Eye (tissue), 1 donor: ENCODE data around the gene DAW1.
"Not testable (repeated sequence)": the region's sequence is repeated elsewhere in the genome, so short reads cannot be mapped to it uniquely, and the experiment has no call there.

Experiments
- DNase-seq: peaks from one replicate; pipeline ENCODE4 v3.0.0-alpha.2; 2015

DAW1 gene, protein sequence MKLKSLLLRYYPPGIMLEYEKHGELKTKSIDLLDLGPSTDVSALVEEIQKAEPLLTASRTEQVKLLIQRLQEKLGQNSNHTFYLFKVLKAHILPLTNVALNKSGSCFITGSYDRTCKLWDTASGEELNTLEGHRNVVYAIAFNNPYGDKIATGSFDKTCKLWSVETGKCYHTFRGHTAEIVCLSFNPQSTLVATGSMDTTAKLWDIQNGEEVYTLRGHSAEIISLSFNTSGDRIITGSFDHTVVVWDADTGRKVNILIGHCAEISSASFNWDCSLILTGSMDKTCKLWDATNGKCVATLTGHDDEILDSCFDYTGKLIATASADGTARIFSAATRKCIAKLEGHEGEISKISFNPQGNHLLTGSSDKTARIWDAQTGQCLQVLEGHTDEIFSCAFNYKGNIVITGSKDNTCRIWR

DNA sequence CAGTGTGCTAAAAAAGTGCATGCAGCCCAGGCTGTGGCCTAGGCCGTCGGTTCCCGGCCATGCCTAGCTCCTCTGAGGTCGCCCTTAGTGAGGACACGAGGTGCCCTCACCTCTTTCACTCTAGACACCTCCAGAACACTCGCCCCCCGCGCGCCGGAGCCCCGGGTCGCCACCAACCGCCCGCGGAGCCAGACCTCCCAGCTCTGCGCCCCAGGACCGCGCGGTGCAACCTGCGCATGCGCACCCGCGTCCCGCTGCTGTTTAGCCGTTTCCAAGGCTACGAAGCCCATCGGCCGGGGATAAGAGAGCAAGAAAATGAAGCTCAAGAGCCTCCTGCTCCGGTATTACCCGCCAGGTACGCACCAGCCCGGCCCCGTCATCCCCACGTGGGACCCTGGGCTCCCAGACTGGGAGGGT is at the start of gene DAW1:
Gene DAW1 (plus strand): TSS at position 257 of the 417 bp plus-strand sequence. CDS start 59 bp downstream, at position 316.
- peak; percentile 94 for DNase-seq

DNA sequence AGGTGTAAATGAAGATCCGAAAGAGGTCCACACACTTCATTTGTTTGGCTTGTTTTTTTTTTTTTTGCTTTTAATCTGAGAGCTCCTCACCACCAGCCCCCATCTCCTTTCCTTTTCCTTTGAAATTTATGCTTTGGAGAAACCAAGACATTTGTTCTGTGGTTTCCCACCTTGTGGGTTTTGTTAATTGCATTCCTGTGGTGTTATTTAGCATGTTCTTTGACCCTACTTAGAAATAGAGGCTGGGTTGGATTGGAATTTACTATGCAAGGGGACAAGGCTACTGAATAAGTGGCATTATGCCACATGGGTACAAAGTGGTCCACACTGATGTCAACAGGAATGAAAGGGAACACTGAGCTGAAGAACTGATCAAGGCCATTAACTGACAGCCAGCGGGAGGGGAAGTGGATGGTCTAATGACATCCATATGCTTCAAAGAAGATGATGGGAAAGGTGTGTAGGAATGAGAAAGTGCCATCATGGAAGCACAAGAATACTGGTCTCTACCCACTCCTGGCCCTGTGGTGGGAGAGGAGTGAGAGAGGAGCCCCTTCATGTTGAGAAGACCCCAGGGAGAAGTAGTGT is 48.9 kb upstream of the DAW1 start:
- DNase-seq: no peak

DNA sequence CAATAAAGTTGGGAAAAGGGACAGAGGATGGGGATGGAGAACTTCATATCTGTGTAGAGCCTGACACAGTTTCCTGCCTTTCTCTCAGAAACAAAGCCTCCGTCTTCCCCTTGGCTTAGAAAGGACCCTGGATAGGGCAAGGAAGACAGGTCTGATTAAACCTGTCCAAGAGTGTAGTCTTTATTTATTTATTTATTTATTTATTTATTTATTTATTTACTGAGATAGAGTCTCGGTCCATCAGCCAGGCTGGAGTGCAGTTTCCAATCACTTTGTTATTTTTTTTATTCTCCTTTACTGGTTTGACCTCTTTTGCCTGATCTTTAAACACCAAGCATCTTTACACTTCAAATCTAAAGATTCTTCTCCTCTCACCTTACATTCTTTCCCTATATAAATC is 47.5 kb upstream of the DAW1 start:
- no peak for DNase-seq

DNA sequence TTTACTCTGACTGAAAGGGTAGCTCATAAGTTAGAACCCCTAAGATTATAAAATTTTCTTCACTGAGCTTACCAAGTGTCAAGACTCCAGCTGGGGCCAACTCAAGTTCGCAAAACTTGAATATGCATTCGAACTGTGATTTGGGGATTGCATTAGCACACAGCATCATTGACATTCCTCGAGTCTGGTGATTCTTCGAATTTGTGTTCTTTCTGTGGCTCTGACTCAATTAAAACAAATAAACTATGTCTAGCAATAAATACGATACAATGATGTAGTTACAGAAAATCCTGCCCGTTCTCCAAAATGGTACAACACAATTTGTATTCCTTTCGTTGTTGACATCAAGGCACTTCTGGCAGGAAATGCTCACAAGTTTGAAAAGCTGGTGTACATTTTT is 46.7 kb upstream of the DAW1 start:
- DNase-seq: no peak

DNA sequence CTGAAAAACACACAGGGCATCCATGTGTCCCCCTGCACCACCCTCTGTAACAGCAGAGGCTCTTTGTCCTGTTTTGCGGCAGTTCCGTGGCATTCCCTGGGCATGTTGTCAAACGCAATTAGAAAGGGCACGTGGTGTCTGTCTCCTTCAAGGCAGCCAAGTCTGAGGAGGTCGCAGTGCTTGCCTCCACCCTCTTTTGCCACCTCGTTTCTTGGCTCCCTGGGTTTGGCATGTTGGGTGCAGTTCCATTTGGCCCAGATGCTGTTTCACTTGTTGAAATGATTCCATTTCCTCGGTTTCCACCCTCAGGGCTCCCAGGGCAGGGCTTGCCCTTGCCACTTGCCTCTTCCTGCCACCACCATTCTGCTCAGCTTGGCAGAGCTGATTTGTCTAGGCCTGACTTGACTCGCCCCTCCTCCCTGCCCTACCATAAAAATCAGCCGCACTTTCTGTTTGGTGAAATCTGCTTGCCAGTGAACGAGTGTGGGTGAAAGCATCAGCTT is 45.4 kb upstream of the DAW1 start:
- no peak for DNase-seq

DNA sequence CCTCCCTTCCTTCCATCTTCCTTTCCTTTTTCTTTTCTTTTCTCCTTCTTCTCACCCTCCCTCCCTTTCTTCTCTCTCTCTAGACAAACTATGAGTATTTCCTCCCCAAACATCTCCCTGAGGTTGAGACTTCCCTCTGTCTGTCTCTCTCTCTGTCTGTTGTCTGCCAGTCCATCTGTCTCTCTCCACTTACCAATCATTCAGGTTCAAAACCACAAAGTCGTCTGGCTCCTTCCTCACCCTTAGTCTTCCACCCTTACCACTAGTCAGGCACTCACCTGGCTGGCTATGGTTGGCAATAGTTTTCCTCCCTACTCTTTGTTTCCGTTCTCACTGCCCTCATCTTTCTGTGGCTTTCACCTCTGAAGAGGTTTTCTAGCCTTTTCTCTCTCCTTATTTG is 44.9 kb upstream of the DAW1 start:
- no peak for DNase-seq

DNA sequence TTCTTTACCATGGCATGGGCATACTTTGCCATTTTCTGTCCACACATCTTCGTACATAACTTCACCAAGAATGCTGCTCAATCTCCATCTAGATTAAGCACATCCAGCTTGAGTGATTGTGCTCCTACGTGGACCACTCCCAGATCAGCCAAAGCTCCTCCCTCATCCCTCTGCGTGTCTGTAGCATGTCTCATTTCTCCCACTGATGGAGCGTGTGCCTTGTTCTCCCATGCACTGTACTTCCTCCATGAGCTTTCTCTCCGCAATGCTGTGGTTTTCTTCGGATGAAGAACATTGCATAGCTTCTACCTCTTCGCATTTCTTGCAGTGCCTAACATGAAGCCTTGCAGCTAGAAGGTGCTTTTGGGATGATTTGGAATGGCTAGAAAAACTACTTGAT is 44.3 kb upstream of the DAW1 start:
- no peak for DNase-seq

DNA sequence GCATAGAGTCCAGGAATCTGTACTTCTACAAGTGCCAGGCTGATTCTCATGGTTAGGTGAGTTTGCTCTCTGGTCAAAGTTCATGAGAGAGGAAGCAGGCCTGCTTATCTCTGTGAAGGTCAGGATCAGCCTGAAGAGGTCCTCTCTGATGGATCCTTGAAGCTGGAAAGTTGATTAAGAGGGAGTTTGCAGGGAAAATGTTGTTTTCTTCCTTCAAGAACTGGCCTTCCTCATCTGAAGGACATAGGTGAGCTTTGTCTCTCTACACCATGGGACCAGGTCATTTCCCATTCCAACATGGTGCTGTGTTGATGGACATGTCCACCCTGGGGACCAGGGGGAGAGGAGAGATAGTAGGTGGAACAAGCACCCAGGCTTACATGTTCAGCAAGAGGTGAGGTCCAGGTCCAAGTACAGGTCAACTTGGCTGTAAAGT is 42.9 kb upstream of the DAW1 start:
- DNase-seq: no peak

DNA sequence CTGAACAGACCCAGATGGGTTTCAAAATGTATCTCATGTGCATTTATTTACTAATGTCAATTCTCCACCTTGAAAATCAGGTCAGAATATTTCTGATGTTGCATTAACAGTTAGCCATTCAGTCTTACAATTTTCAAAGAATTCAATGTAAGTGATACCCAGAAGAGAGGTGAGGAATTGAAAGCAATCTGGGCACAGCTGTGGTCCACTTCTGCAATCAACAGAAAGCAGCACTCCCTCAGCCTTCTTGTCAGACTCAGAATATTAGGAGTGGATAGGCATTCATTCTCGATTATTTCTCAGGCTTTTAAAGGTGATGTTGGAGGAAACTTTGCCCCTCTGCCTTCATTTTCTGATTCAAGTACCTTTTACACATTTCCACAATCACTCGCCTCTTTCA is 42.1 kb upstream of the DAW1 start:
- no peak for DNase-seq

DNA sequence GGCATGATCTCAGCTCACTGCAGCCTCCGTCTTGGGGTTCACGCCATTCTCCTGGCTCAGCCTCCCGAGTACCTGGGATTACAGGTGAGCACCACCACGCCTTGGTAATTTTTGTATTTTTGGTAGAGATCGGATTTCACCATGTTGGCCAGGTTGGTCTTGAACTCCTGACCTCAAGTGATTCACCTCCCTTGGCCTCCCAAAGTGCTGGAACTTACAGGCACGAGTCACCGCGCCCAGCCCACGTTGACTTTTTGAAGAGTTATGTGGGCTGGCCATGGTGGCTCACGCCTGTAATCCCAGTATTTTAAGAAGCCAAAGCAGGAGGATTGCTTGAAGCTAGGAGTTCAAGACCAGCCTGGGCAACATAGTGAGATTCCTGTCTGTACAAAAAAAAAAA is 37.0 kb upstream of the DAW1 start:
- no peak for DNase-seq

DNA sequence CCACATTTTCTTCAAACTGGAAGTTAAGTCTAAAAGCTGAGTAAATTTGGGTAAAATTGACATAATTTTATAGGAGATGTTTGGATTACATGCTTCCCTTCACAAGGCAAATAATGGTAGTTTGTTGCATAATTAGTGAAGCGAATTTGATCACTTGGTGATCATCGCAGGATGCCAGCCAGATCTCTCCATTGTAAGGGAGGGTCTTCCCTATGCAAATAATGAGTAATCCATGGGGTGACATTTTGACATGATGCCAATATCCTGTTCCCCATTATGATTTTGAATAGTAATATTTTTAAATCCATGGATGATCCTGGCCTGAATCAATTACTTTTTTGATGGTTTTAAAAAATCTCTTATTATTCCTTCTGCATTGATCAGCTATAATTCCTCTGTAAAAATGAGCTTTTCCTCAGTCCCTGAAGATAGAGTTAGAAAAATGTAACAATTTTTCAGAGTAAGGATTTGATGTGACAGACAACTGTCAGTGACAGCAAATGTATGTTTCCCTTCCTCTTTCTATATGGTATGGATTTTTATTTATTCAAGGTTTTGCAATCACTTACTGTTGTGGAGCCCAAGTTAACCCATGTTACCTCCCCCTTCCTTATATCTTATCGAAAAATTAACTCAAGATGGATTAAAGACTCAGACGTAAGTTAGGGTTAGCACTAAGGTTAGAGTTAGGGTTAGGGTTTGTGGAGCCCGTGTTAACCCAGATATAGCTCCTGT is 36.3 kb upstream of the DAW1 start:
- DNase-seq: no peak

DNA sequence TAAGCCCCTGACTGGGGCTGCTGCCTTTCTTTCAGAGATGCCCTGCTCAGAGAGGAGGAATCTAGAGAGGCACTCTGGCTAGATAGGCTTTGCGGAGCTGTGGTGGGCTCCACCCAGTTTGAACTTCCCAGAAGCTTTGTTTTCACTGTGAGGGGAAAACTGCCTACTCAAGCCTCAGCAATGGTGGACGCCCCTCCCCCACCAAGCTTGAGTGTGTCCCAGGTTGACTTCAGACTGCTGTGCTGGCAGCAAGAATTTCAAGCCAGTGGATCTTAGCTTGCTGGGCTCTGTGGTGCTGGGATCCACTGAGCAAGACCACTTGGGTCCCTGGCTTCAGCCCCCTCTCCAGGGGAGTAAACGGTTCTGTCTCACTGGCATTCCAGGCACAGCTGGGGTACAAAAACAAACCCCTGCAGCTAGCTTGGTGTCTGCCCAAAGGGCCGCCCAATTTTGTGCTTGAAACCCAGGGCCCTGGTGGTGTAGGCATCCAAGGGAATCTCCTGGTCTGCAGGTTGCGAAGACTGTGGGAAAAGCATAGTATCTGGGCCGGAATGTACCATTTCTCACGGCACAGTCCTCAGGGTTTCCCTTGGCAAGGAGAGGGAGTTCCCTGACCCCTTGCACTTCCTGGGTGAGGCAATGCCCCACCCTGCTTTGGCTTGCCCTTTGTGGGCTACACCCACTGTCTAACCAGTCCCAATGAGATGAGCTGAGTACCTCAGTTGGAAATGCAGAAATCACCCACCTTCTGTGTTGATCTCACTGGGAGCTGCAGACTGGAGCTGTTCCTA is 31.9 kb upstream of the DAW1 start:
- DNase-seq: not testable (repeated sequence)

DNA sequence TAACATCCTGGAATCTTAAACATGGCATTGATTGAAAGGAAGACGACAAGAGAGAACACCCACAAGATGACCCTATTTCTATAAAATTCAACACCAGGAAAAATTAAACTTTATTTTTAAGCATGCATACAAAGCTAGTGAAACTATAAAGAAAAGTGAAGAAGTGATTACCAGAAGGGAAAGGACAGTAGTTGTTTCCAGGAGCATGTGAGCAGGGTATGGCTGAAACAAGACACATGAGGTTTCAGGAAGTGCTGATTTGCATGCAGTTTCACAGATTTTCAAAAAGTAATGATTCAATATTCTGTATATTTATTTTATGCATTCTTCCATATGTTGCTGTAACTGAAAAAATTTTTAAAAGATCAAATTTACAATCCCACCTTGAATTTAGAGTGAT is 24.6 kb upstream of the DAW1 start:
- DNase-seq: no peak

DNA sequence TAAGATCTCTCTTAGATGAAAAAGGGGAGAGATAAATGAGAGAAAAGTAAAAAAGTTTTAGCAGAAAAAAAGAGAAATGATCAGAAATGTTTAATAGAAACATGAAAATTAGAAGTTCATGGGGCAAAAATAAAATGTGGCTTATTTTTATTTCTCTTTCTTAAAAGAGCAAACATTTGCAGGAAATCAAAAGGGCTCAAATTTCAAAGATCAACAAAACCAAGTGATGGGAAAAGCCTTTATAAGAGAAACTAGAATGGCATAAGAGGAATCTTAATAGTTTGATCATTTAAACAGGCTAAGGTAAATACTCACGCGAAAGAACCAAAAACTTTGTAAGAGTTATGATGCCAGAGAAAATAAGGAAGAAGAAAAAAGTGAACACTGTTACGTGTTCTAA is 23.3 kb upstream of the DAW1 start:
- no peak for DNase-seq

DNA sequence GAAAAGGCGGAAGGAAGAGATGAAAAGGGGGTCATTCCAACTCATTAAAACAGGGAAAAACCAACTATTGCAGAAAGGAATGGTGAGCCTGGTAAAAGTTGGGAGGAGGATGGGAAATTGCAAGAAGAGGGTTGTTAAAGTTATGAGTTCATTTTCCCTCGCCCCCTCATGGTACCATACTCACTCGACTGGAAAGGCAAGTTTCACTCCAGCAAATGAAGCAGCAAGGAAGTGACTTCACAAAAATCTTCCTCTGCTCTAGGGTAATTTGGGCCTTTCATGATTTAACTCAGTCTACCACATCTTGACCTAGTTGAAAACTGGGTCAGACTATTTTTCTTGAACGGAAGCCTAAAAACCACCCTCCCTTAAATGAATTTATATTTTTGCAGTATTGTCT is 22.8 kb upstream of the DAW1 start:
- no peak for DNase-seq

DNA sequence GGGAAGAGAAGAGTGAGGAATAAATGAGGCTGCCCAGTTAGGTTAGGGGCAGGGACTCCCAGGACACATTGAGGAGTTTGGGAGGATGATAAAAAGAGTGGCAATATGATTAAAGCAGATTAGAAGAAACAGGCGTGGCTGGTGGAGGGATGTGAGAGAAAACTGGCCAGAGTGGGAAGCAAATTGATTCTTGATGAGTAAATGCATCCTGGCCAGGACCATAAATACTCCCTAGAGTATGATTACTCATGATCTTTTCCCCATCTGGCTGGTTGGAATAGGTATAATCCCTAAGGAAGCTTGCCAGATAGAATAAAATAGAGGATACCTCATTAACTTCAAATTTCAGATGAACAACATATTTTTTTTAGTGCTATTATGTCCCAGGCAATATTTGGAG is 21.5 kb upstream of the DAW1 start:
- no peak for DNase-seq

DNA sequence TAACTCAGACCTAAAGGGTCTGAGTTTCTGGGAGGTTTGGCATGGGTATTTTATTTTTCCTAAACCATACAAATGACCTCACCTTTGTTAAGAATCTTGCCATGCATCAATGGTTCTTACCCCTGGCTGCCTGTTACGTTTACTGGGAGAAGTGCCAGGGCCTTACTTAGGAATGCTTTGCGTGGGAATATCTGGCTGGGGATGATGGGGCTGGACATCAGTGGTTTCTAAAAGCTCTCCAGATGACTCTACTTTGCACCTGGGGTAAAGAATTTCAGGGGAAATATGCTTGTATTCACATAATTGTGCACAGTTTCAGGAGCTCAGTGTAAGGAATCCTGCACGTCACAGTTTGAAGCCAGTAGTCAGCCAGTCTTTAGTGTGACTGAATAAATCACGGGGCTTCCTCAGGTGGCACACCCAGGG is 18.2 kb upstream of the DAW1 start:
- DNase-seq: no peak

DNA sequence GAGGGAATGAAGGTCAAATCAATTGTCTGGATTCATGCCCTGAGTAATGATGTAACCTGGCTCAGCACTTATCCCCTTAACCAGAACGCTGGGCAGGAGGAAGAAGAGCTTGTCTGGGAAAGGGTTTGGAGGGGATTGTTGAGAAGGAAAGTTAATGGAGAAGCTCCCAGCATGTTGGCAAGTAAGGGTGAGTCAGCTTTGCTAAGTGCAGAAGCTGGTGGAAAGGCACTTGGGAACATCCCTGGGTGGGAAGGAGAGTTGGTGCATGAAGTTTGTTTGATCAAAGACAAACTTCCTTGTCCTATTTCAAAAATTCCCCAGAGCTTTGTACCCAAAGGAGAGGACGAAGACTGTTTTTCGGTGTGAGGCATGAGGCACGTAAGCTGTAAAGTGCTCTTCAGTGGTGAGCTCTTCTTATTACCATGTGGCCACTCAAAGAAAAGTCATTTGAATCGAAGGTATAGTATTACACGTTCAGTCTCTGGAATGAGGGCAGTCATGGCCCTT is 17.6 kb upstream of the DAW1 start:
- DNase-seq: no peak

DNA sequence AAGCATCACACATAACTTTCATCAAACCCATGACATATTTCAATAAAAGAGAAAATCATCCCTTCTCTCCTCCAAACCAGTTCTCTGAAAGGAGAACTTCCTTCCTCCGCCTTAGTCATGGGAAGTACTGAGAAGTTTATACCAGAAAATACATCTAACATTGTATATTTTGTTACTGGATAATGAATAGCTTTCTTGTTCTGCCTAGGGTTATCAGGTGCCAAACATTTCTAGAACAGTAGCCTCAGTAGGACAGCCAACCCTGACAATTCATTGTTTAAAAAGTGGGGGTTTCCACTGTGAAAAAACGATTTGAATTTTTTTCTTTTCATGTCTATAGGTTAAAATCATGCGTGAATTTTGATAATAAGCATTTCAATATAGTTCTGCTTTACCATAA is 16.0 kb upstream of the DAW1 start:
- no peak for DNase-seq

DNA sequence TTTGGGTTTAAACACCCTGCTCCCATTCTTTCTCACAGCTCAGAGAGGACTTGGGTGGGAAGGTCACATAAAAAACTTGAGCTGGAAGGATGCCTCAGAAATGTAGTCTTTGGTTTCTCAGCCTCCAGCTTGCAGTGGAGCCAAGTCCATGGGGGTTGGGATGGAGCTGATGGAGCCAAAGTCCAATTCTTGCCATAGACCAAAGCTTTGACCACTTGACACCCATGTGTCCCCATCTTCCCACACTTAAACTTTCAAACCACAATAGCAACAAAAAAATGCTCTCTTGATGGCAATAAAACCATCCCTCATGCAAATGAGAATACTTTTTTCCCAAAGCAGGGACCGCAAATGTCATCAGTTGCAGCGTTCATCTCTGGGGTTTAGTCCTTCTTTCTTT is 14.7 kb upstream of the DAW1 start:
- DNase-seq: no peak

DNA sequence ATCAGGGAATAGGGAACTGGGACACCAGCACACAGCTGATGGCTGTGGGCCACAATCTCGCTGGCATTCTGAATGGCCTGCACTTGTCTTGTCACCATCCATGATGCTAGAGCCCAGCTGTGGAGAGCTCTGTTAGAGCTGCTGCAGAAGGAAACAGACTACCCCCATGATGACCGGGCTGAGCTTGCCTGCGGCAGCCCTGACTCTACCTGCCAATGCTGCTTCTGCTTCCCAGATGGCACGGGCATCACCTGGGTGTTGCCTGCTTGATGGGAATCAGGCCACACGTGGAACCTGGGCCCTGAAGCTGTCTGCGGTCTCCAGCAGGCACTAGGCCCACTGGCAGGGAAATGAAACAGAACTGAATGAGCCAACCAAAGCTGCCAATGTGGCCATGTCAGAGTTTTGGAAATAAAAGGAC is 11.2 kb upstream of the DAW1 start:
- no peak for DNase-seq

DNA sequence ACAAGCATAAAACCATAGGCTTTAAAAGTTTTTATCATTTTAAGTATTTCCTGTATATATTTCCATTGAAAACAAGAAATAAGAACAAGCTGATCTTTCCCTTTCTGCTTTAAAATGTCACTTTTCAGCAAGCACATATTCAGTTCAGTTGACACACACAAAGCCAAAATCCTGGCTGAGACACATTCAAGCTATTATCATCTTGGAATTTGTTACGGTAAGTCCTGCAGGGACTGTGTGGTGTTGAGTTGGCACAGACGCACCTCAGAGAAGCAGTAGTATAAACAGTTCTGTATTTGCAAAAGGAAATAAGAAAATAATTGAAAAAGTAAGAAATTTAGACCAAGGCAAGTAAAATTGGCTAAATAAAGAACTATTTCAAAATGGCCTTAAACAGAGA is 10.4 kb upstream of the DAW1 start:
- DNase-seq: no peak
